Panc1 (cell line): ENCODE results near the gene LCE3A.

ENCODE experiments used
- POLR2AphosphoS5 ChIP-seq: IDR thresholded peaks from 2 replicates; pipeline ENCODE4 v1.6.1; 2012; ENCODE audit warnings: mild to moderate bottlenecking, low read depth, low read length, moderate library complexity
- REST ChIP-seq, 2 experiments: IDR thresholded peaks; 2 replicates each; pipeline ENCODE4 v1.6.1; 2011 to 2012; ENCODE audit warnings: low read depth in 2 of 2, control low read depth in 1 of 2, low read length in 1 of 2, mild to moderate bottlenecking in 1 of 2, moderate library complexity in 1 of 2; ENCODE audit not compliant: insufficient read depth in 1 of 2
- SIN3A ChIP-seq: IDR thresholded peaks from 2 replicates; pipeline ENCODE4 v1.6.1; 2012; ENCODE audit warnings: low read depth, mild to moderate bottlenecking, low read length, moderate library complexity, borderline replicate concordance; ENCODE audit not compliant: insufficient read depth
- TF ChIP-seq, protein P1 (sequence below): fragments of 450-650 bp; IDR thresholded peaks from 2 replicates; pipeline ENCODE4 v1.5.1; 2017; ENCODE audit warnings: mild to moderate bottlenecking

- TF ChIP-seq POLR2AphosphoS5, result no peak
- TF ChIP-seq, protein P1, sequence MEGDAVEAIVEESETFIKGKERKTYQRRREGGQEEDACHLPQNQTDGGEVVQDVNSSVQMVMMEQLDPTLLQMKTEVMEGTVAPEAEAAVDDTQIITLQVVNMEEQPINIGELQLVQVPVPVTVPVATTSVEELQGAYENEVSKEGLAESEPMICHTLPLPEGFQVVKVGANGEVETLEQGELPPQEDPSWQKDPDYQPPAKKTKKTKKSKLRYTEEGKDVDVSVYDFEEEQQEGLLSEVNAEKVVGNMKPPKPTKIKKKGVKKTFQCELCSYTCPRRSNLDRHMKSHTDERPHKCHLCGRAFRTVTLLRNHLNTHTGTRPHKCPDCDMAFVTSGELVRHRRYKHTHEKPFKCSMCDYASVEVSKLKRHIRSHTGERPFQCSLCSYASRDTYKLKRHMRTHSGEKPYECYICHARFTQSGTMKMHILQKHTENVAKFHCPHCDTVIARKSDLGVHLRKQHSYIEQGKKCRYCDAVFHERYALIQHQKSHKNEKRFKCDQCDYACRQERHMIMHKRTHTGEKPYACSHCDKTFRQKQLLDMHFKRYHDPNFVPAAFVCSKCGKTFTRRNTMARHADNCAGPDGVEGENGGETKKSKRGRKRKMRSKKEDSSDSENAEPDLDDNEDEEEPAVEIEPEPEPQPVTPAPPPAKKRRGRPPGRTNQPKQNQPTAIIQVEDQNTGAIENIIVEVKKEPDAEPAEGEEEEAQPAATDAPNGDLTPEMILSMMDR, result no peak
- TF ChIP-seq REST (IDR thresholded peaks at IDR 0.05; ENCODE audit: insufficient read depth in 1 of 2, low read depth in 2 of 2, low read length in 1 of 2), result no peak
- no peak for TF ChIP-seq SIN3A
Measured at GRCh38 chr1:152613511-152613910, 9.4 kb downstream of the LCE3A start, which contains the start of gene LCE3B.
